Mammary epithelial cell (primary cell): ENCODE measurements around the gene CSNK1E.

Experiments
- EZH2 ChIP-seq: IDR thresholded peaks from 2 replicates; pipeline ENCODE4 v1.6.1; 2012; ENCODE audit warnings: low read length, inconsistent platforms, borderline replicate concordance
- TF ChIP-seq, protein P1 (sequence below), 2 donors: IDR thresholded peaks in 1 of 2; conservative IDR thresholded peaks in 1 of 2; 2 replicates each; pipeline ENCODE4 v1.5.1; 2011 to 2012; ENCODE audit warnings: inconsistent platforms in 2 of 2, low read length in 2 of 2, mild to moderate bottlenecking in 2 of 2, control low read depth in 1 of 2, low read depth in 1 of 2; ENCODE audit not compliant: insufficient read depth in 1 of 2; ENCODE audit errors: extremely low read depth in 1 of 2

DNA sequence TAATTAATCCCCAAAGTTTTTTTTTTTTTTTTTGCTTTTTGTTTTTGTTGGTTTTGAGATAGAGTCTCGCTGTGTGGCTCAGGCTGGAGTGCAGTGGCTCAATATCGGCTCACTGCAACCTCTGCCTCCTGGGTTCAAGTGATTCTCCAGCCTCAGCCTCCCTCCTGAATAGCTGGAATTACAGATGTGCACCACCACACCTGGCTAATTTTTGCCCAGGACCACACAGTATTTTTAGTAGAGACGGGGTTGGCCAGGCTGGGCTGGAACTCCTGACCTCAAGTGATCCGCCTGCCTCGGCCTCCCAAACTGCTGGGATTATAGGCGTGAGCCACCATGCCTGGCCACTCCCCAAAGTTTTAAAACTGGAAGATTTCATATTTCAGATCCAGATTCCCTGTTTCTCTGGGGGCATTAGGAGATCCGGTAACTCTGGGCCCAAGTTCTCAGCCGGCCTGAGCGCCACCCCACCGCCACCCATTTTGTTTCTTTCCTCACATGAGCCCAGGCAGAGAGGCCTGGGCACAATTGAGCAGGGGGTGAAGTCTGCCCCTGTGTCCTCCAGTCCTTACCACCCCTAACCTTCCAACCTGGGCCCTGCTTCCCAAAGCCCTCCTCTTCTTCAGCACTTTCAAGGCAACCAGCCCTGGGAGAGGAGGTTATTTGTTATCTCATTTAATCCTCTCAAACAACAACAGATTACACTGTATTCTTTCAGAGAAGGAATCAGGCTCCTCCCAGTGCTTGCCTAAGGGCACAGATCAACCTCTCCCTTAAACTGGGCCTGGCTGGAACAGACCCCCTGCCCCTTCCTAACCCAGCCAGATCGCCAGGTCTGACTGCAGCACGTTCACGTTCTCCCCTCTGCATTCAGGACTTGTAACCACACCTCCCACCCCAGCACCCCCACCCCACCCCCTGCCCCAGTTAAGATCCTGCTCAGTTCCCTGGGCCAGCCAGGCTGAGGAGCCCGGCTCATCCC, 1.9 kb upstream of the CSNK1E start:
- TF ChIP-seq, protein P1, sequence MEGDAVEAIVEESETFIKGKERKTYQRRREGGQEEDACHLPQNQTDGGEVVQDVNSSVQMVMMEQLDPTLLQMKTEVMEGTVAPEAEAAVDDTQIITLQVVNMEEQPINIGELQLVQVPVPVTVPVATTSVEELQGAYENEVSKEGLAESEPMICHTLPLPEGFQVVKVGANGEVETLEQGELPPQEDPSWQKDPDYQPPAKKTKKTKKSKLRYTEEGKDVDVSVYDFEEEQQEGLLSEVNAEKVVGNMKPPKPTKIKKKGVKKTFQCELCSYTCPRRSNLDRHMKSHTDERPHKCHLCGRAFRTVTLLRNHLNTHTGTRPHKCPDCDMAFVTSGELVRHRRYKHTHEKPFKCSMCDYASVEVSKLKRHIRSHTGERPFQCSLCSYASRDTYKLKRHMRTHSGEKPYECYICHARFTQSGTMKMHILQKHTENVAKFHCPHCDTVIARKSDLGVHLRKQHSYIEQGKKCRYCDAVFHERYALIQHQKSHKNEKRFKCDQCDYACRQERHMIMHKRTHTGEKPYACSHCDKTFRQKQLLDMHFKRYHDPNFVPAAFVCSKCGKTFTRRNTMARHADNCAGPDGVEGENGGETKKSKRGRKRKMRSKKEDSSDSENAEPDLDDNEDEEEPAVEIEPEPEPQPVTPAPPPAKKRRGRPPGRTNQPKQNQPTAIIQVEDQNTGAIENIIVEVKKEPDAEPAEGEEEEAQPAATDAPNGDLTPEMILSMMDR (conservative IDR thresholded peaks at IDR 0.05 in 1 of 2, IDR thresholded peaks at IDR 0.05 in 1 of 2; ENCODE audit: extremely low read depth in 1 of 2, insufficient read depth in 1 of 2, low read depth in 1 of 2, low read length in 2 of 2): no peak
- TF ChIP-seq EZH2: no peak
